GM18951 (cell line): ENCODE results near the gene VAV2.

ENCODE experiments used
- POLR2A ChIP-seq: IDR thresholded peaks from 4 replicates; pipeline ENCODE4 v1.6.1; 2011; ENCODE audit warnings: mild to moderate bottlenecking; ENCODE audit not compliant: insufficient read length, insufficient read depth; ENCODE audit errors: extremely low read depth
- in situ Hi-C: fragments of 300-500 bp; cut with MboI; formaldehyde crosslinking; loops from one replicate; pipeline ENCODE4 v1.12.0; 2022; ENCODE audit warnings: low sequenced_read_pairs, mixed read lengths, inconsistent platforms; ENCODE audit not compliant: unreplicated experiment

Gene VAV2

DNA sequence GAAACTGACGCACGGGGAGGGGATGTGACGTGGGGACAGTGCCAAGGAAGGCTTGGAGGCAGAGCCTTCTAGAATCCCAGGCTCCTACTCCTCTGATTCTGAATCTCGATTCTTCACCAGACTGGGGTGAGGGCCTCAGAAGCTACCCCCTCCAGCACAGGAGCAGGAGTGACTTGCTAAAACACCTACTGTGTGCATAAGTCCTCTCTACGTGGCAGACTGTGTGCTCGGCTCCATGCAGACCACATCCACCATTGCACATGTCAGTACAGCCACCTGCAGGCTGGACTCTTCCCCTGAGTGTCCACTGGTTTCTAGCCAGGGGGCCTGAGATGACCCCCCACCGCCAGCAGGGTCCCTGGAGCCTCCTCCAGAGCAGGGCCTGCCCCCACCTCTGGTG is 182.8 kb downstream of the VAV2 start:
- in situ Hi-C loops = no loop called here
- TF ChIP-seq POLR2A = no peak

DNA sequence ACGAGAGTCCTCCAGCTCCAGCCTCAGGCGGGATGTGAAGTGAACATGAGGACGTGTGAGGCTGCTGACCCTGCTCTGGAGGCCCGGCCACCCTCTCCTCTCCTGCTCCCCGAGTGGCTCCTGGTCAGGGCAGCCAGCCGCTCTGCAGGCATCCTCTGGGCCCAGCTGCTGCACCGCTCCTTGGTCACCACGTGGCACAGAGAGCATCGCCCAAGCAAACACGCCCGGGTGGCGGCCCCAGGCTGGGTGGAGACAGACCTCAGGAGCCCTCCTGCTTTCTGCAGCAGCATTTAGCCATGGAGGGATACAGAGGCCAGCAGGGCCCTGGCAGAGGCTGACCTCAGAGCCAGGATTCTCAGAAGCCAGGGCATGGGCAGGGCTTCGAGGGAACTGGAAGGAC is 184.3 kb downstream of the VAV2 start:
- in situ Hi-C loops = no loop called here
- no peak for TF ChIP-seq POLR2A

DNA sequence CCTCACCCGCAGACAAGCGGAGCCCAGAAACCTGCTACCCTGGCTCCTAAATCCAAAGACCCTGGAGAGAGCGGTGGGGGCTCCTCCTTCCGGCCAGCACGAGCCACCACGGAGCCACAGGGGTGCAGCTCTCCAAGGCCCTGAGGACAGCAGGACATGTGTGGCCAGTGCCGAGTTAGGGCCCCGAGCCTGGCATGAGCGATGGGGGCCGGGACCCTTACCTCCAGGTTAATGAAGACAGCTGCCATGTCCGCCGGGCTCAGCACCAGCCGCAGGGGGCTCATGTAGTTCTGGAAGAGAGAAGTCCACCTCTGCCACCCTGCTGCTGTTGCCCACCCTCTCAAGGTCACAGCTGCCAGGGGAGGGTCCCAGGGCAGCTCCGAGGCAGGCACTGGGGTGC is 185.1 kb downstream of the VAV2 start:
- in situ Hi-C loops = no loop called here

DNA sequence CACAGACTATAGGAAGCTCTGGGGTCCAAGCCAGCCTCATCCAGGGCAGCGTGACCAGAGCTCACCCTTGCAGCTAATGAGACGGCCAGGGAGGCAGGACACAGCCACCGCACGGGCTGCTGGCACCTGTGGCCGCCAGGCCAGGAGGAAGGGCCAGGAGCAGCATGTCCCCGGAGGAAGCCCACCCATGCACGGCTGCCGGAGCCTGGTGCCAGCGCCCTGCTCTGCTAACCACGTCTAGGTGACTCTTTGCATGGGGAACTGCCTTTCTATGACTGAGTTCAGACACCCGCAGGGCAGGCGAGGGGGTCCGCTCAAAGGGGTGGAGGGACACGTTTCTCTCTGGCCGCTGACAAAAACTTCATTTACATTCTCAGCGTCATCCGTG is 185.5 kb downstream of the VAV2 start:
- TF ChIP-seq POLR2A = no peak
- in situ Hi-C loops = no loop called here

More for the DNA sequence above, 185.1 kb downstream of the VAV2 start:
- no peak for TF ChIP-seq POLR2A

DNA sequence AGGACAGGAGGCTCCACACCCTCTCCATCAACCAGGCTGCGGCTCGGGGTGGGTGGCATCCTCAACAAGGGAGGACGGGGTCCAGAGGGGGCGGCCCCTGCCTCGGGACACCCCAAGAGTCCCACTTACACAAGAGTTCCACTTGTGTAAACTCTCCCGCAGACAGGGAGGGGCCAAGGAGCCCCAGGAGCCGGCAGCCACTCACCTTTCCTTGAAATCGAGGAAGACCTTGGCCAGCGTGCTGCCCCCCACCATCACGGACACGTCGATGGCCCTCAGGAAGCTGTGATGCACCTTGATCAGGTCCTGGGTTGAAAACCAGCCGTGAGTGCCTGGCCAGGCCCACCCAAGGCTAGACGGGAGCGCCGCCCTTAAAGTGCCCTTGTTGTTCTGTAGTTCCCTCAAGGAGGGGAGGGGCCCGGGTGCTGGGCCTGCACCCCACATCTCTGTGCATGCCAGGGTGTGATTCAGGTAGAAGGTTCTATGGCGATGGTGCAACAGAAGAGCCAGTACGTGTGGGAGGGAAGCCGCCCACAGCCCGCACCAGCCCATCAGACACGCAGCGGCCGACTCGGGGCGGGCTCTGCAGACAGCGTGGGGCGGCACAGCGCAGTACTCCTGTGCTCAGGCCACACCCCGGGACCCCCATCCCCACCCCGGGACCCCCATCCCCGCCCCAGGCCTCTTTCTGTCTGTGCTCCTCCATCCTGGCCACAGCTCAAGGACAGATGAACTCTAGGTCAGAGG is 186.1 kb downstream of the VAV2 start:
- in situ Hi-C loops = no loop called here
- TF ChIP-seq POLR2A = no peak

DNA sequence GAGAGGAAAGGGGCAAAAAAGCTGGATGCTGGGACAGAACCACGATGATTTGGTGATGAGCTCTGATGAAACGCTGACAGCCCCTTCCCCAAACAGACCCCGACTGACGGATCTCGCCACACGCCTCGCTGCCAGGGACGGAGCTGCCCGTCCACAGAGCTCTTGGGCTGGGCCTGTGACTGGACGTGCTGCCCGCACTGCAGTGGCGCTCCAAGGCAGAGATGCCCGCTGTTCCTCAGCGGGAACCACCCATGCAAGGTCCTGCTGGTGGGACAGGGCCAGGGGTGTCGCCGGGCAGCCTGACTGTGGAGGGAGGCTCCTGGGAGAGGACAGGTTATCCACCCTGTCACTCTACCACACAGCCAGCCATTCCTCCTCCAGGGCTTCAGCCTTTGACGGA is 187.9 kb downstream of the VAV2 start:
- TF ChIP-seq POLR2A = no peak
- in situ Hi-C loops = no loop called here

- in situ Hi-C loops = no loop called here
- no peak for TF ChIP-seq POLR2A
Observed at GRCh38 chr9:133803745-133804144, 188.4 kb downstream of the VAV2 start.

DNA sequence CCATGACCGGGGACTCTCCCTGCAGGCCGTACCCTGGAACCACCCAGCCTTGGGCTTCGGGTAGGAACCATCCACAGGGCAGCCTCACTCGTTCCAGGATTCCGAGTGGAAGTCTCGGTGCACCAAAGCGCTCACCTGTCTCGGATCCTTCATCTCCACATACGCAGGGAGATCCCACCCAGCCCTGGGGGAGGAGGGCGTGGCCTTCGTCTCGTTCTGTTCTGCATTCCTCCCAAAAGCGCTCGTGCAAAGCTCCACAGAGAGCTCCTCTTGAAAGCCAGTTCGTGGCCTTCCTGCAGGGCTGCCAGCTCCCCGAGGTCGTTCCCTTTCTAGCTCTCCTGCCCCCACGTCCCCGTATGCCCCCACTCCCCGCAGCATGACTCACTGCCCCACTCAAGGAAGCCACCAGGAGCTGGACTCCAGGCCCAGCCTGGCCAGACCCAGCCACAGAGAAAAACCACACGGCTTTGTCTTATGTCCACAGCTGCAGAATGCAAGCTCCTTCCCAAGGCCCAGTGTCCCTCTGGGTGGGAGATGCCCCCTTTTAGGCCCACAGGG is 189.0 kb downstream of the VAV2 start:
- in situ Hi-C loops = no loop called here
- TF ChIP-seq POLR2A = no peak

DNA sequence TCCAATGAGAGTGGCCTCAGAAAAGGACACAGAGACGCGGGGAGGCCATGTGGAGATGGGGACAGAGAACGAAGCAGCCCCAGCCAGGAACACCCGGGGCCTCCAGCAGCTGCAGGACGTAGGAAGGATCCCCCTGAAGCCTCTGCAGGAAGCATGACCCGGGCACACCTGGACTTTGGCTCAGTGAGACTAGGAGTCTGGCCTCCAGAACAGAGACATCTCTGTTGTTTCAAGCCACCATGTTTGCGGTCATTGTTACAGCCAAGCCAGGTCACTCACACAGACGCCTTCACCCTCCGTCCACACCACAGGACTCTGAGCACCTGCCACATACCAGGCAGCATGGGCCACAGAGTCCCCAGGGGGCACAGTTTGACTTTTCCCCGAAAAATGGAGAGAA is 190.4 kb downstream of the VAV2 start:
- no peak for TF ChIP-seq POLR2A
- in situ Hi-C loops = no loop called here

- TF ChIP-seq POLR2A = no peak
- in situ Hi-C loops = no loop called here
Observed at GRCh38 chr9:133800266-133800665, 191.9 kb downstream of the VAV2 start.

GRCh38 chr9:133799716-133800115 is 192.4 kb downstream of the VAV2 start:
- in situ Hi-C loops = loop anchor here (10.0 kb wide), 1 partner anchor 195 kb away; the partner anchor contains the start of gene VAV2
- TF ChIP-seq POLR2A = no peak

- no peak for TF ChIP-seq POLR2A
- in situ Hi-C loops = loop anchor here (10.0 kb wide), 1 partner anchor 196 kb away; the partner anchor contains the start of gene VAV2
Observed at GRCh38 chr9:133799106-133799505, 193.0 kb downstream of the VAV2 start.

DNA sequence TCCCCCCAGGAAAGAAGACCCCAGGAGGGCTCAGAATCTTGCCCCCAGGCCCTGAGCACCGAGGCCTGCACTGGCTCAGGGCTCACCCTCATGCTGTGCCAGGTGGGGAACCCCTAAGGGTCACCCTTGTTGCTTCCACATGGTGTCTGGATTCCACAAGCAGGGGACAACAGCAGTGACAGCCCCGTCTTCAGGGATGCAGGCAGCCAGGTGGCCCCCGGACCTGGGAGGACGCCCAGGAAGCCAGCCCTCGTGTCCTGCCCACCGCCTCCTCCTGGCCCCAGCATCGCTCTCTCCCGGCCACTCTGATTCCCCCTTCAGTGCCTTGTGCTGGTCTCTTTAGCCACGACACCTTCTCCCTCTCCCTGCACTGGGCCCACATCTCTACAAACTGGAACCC is 194.0 kb downstream of the VAV2 start:
- TF ChIP-seq POLR2A = no peak
- in situ Hi-C loops = loop anchor here (10.0 kb wide), 1 partner anchor 197 kb away; the partner anchor contains the start of gene VAV2
